Karpas-422 (cell line): Measurements from ENCODE around the gene SLC16A3. TPM values are rescaled to one million over a fixed set of nuclear protein-coding genes. Genes with fewer than 3 reads are reported as not detected.

ENCODE experiments used
- DNase-seq: peaks from one replicate; pipeline ENCODE4 v3.0.0-alpha.2; 2015
- H2AFZ ChIP-seq: fragments of 200-600 bp; sonication (generic); 2 replicates; pipeline ENCODE4 v1.6.1; 2014; ENCODE audit warnings: antibody characterized with exemption, low read length, mixed read lengths
- H3K27ac ChIP-seq: fragments of 200-600 bp; sonication (generic); 2 replicates; pipeline ENCODE4 v1.5.1; 2014; ENCODE audit warnings: mild to moderate bottlenecking, low read length, moderate library complexity
- H3K27me3 ChIP-seq: fragments of 200-600 bp; sonication (generic); 2 replicates; pipeline ENCODE4 v1.6.1; 2014; ENCODE audit warnings: low read length, mixed read lengths
- H3K36me3 ChIP-seq: fragments of 200-600 bp; sonication (generic); 2 replicates; pipeline ENCODE4 v1.6.1; 2014; ENCODE audit warnings: low read length, mixed read lengths; ENCODE audit not compliant: insufficient read depth
- H3K4me1 ChIP-seq: fragments of 200-600 bp; sonication (generic); 2 replicates; pipeline ENCODE4 v1.6.1; 2014; ENCODE audit warnings: mild to moderate bottlenecking, low read length, mixed read lengths
- H3K4me2 ChIP-seq: fragments of 200-600 bp; sonication (generic); 2 replicates; pipeline ENCODE4 v1.6.1; 2014; ENCODE audit warnings: low read length, low read depth, mild to moderate bottlenecking; ENCODE audit not compliant: poor library complexity, severe bottlenecking
- H3K4me3 ChIP-seq: fragments of 200-600 bp; sonication (generic); 2 replicates; pipeline ENCODE4 v1.5.1; 2014; ENCODE audit warnings: mild to moderate bottlenecking, antibody characterized with exemption, low read length, mixed read lengths
- H3K79me2 ChIP-seq: fragments of 200-600 bp; sonication (generic); 2 replicates; pipeline ENCODE4 v1.6.1; 2014; ENCODE audit warnings: mild to moderate bottlenecking, low read length, mixed read lengths
- H3K9ac ChIP-seq: fragments of 200-600 bp; sonication (generic); 2 replicates; pipeline ENCODE4 v1.6.0; 2014; ENCODE audit warnings: low read length
- H3K9me2 ChIP-seq: fragments of 200-600 bp; sonication (generic), shearing (Covaris generic); replicated peaks from 2 replicates; pipeline ENCODE4 v1.6.0; 2014; ENCODE audit warnings: mild to moderate bottlenecking, low read length, moderate library complexity; ENCODE audit not compliant: insufficient read depth
- H3K9me3 ChIP-seq: fragments of 300-700, 200-600 bp; sonication (generic); 2 replicates; pipeline ENCODE4 v1.6.1; 2014; ENCODE audit warnings: low read length, mixed read lengths
- H4K20me1 ChIP-seq: fragments of 200-600 bp; sonication (generic); 2 replicates; pipeline ENCODE4 v1.6.1; 2014; ENCODE audit warnings: mild to moderate bottlenecking, antibody characterized with exemption, low read length, low read depth; ENCODE audit not compliant: insufficient read depth
- total RNA-seq: library from RNA; depleted of rRNA; stranded (reverse); fragments of >200 nt; shearing (Covaris generic); gene quantifications from 2 replicates; pipeline ENCODE4 v1.2.3, GENCODE V29; 2014; ENCODE audit warnings: low replicate concordance

SLC16A3 gene
- total RNA-seq, 1 experiment from 2014 or later = 0.67 TPM

DNA sequence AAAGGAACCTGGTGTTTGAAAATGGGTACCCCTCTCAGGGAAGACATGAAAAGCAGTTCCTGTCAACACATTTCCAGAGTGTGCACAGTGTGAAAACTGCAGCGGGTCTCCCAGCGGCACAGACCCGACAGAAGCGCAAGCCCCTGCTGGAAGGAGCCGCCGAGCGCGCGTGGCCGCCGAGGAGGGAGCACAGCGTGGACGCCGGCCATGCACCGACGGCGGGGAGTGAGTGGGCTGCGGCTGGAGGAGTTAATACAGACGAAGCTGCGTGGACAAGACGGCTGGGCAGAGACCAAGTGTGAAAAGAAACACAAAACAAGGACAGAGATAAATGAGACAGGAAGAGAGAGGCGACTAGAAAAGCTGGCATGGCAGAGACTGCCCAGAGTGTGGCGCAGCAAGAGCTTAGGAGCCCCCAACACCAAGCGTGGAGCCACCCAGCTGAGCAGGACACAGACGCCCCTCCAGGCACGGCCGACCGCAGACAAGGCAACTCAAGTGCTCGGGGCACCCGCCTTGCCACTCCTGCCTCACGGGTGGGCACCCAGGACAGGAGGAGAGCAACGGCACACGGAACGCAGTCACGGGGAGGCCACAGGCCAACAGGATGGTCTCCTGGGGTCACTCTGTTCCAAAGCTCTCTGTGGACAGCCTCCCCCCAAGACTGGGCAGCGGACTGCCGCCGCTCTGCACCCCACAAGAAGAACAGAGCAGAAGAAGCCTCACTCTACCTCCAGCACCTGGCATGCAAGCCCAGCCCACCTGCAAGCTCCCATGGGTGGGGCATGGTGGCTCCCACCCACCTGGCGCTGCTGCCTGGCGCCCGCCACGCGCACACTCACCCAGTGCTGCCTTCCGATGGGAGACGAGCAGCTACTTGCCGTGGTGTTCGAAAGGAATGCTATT, 16.5 kb downstream of the SLC16A3 start:
- Histone ChIP-seq H3K9me3 (no peaks in the 10 kb centered on the region), H3K4me1 (no peaks in the 10 kb centered on the region), H2AFZ (no peak overlapping the region), H3K36me3 (peaks cover 15% of the 10 kb centered on the region; the same call in 1 of the 2 replicates), H3K79me2 (no peaks in the 10 kb centered on the region), H4K20me1 (peaks cover 41% of the 10 kb centered on the region; the same call in 1 of the 2 replicates), H3K9me2 (no peaks in the 10 kb centered on the region), H3K9ac (no peak overlapping the region), H3K4me3 (no peak overlapping the region), H3K4me2 (no peak overlapping the region), H3K27ac (no peak overlapping the region), H3K27me3 (no peaks in the 10 kb centered on the region)
- no peak for DNase-seq

DNA sequence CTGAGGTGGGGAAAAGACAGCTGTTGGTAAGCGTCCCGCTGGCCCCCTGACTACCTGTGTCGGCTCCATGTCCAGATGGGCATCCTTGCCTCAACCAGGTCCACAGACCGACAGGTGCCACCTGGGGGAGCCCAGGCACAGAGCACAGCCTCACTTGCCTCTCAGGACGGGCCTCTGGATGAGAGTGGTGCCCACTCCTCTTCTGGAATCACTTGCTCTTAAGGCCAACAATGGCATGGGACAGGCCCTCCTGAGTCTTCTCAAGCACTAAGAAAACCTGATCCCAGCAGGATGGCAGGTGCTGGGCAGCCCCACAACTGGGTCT, 17.2 kb downstream of the SLC16A3 start:
- no peaks in the 10 kb centered on the region for H3K27me3 ChIP-seq
- no peak overlapping the region for H3K27ac ChIP-seq
- no peaks in the 10 kb centered on the region for H3K9me2 ChIP-seq
- H3K36me3 ChIP-seq = peaks cover 15% of the 10 kb centered on the region; the same call in 1 of the 2 replicates
- H3K79me2 ChIP-seq = no peaks in the 10 kb centered on the region
- no peak overlapping the region for H3K9ac ChIP-seq
- no peak for DNase-seq
- no peaks in the 10 kb centered on the region for H3K9me3 ChIP-seq
- H2AFZ ChIP-seq = no peak overlapping the region
- no peak overlapping the region for H3K4me3 ChIP-seq
- H3K4me2 ChIP-seq = no peak overlapping the region
- no peaks in the 10 kb centered on the region for H3K4me1 ChIP-seq
- peaks cover 41% of the 10 kb centered on the region; the same call in 1 of the 2 replicates for H4K20me1 ChIP-seq

DNA sequence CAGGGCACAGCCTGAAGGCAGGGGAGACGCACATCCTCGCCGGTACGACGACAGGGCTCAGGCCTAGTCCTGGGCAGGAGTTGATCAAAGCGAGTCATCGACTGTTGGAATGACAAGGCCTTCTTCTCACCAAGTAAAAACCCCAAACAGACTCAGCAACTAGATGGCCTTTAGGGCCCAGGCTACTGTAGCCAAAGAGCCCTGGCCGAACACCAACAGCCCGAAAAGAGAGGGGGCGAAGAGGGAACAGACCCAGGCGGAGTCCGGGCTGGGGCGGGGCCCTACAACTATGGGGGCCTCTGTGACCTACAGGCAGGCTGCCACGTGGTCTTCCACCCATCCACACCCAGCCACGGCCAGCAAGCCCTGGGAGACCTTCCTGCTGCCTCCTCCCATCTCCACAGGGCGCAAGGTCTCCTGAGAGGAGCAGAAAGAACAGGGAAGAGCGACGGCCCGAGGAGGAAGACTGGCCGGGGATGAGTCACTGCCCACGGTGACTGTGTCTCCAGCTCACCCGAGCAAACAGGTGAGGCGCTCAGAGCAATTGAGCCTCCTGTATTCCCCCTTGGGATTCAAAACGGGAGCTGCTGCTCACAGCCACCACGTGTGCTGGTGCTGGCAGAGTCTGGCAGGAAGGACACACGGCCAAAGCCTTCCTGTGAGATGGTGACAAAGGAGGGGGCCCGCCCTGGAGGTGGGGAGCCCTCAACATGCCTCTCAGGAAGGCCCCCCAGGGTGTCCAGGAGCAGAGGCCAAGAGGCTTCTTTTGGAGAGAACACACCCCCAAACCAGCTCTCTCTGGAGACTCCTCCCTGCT, 17.7 kb downstream of the SLC16A3 start:
- no peaks in the 10 kb centered on the region for H3K27me3 ChIP-seq
- no peaks in the 10 kb centered on the region for H3K9me3 ChIP-seq
- no peaks in the 10 kb centered on the region for H3K79me2 ChIP-seq
- peaks cover 41% of the 10 kb centered on the region; the same call in 1 of the 2 replicates for H4K20me1 ChIP-seq
- H3K27ac ChIP-seq = no peak overlapping the region
- H3K4me3 ChIP-seq = no peak overlapping the region
- no peak overlapping the region for H3K4me2 ChIP-seq
- H3K9ac ChIP-seq = no peak overlapping the region
- no peaks in the 10 kb centered on the region for H3K9me2 ChIP-seq
- DNase-seq = no peak
- no peak overlapping the region for H2AFZ ChIP-seq
- no peaks in the 10 kb centered on the region for H3K4me1 ChIP-seq
- peaks cover 20% of the 10 kb centered on the region; the same call in 1 of the 2 replicates for H3K36me3 ChIP-seq

DNA sequence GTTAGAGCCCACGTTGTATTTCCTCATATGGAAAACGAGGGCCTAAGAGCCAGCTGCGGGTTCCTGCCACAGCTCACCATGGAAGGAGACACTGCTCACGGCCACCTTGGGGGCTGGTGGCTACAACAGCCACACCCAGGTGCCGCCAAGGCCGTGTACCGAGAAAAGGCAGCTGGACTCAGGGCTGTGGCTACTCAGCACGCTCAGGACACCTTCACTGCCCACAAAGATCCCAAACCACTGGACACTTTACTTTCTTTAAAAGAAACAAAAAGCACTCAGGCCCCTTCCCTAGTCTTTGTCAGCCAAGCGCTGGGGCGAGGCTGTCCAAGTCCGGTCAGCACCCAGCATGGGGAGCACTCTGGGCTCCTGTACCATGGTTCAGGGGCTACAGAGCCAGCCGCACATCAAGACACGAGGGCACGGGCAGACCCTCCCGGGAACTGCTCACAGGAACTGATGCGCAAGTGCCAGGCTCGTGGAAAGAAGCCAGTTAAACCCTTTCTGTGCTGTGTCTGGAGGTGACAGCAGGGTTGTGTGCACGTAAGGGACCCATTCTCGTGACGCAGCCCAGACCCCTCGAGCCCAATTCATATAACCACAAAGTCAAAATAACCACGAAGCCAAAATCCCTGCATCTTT, 18.5 kb downstream of the SLC16A3 start:
- peaks cover 22% of the 10 kb centered on the region for H3K36me3 ChIP-seq
- no peak overlapping the region for H3K27ac ChIP-seq
- H2AFZ ChIP-seq = no peak overlapping the region
- H3K27me3 ChIP-seq = no peaks in the 10 kb centered on the region
- no peaks in the 10 kb centered on the region for H3K79me2 ChIP-seq
- DNase-seq = no peak
- H3K9me3 ChIP-seq = no peaks in the 10 kb centered on the region
- no peaks in the 10 kb centered on the region for H3K9me2 ChIP-seq
- H3K4me2 ChIP-seq = no peak overlapping the region
- H3K4me3 ChIP-seq = no peak overlapping the region
- H3K9ac ChIP-seq = no peak overlapping the region
- no peaks in the 10 kb centered on the region for H3K4me1 ChIP-seq
- peaks cover 38% of the 10 kb centered on the region; the same call in 1 of the 2 replicates for H4K20me1 ChIP-seq

DNA sequence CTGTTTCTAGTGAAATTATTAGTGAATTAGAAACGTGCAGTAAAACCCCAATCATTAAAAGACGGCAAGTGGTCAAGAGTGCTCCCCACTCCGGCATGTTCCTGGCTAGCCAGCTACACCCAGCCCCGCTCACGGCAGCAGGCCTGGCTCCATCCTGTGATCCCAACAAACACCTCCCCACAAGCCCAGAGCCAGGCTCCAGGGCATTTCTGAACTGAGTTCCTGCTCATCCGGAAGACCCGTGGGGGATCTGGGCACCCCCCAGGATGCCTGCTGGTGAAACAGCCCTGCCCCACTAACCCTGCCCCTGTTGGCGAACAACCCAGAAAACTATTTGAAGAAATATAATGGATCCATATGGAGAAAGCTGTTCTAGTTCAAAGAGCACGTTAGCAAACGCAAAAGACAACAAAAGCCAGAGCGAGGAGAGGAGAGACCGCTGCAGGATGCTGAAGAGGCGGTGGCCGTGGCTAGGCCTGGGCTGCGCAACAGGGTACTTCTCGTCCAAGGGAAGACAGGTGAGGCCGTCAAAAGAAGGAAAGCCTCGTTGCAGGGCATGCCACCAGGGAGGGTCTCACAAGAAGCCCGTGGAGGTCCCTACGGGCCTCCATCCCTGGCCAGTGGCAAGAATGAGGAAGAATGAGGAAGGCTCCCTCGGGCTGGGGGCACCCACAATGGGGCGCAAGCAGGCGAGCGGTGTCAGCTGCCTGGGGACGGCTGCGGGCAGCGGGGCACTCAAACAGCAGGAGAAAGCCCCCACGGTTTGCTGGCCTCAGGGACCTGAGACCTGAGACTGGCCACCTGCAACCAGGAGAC, 19.2 kb downstream of the SLC16A3 start:
- Histone ChIP-seq H3K4me3 (no peak overlapping the region), H3K27me3 (no peaks in the 10 kb centered on the region), H3K9ac (no peak overlapping the region), H3K79me2 (no peaks in the 10 kb centered on the region), H4K20me1 (peaks cover 38% of the 10 kb centered on the region), H3K9me2 (no peaks in the 10 kb centered on the region), H2AFZ (no peak overlapping the region), H3K27ac (no peak overlapping the region), H3K4me2 (no peak overlapping the region), H3K4me1 (no peaks in the 10 kb centered on the region), H3K9me3 (no peaks in the 10 kb centered on the region), H3K36me3 (peaks cover 26% of the 10 kb centered on the region)
- DNase-seq = no peak

DNA sequence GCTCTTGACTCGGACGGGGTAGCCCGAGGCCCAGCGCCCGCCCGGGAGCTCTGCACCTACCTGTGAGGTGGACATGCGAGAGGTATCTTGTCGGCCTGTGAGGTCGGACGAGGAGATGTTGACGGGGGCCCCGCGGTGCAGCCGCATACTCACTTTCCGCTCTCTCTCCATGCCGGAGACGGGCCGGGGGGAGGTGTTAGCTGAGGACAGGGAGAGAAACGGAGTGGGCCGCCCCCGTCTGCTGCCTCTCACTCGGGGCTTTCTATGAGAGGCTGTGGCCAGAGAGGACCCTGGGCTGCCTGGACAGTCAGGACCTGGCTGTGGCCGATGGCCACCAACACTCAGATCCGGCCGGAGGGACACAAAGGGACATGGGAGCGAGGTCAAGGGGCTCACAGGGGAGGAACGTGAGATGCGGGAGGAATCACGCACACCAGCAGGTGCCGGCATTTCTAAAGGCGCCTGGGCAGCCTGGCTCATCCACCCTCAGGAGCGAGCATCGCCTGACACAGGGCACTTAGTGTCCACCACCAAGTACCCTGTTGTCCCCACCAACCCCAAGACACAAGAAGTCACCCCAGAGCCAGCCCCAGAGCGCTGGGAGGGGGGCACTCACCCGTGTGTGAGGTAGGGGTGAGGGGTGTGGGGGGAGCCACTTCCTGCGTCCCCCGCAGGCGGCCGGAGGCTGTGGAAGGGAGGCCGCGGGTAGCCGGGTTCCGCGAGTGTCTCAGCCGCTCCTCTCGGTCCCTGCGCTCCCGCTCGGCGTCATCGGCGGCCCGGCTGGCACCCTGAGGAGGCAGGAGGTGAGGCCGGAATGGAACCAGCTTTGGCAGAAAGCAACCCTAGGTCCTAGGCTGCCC, 20.2 kb downstream of the SLC16A3 start:
- Histone ChIP-seq H3K9me3 (no peaks in the 10 kb centered on the region), H3K9me2 (no peaks in the 10 kb centered on the region), H3K4me1 (no peaks in the 10 kb centered on the region), H3K4me3 (no peak overlapping the region), H4K20me1 (peaks cover 39% of the 10 kb centered on the region), H3K4me2 (no peak overlapping the region), H3K27ac (no peak overlapping the region), H3K27me3 (no peaks in the 10 kb centered on the region), H3K36me3 (peaks cover 28% of the 10 kb centered on the region), H2AFZ (no peak overlapping the region), H3K9ac (no peak overlapping the region), H3K79me2 (no peaks in the 10 kb centered on the region)
- DNase-seq = no peak

DNA sequence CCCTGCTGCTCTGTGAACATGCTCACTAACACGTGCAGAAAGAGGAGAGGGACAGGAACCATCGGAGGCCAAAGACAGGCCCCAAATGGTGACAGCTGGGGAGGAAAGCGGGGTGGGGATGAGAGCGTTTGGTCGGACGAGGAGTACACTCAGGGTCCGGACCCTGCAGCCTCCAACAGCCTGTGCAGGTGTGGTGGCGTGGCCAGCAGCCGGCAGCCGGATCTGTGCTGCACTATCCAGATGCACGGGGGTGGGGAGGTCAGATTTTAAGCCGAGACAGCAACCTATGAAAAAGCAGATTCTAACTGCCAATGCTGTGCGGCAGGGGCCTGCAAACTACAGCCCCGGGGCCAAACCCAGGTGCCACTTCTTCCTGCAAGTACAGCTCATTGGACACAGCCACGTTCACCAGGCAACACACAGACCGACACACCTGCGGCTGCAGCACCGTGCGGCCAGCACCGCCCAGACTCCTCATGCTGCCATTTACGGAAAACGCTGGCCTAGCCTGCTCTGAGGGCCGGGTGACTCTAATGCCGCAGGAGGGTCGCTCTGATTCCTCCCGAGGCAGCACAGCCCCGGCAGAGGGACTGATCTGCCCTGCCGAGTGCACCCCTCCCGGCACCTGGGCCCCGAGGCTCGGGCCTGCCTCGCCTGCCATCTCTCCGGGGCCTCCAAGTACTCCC, 21.2 kb downstream of the SLC16A3 start:
- Histone ChIP-seq H3K27ac (no peak overlapping the region), H3K36me3 (peaks cover 26% of the 10 kb centered on the region), H4K20me1 (peaks cover 30% of the 10 kb centered on the region), H3K4me2 (no peak overlapping the region), H3K4me3 (no peak overlapping the region), H3K4me1 (no peaks in the 10 kb centered on the region), H3K9ac (no peak overlapping the region), H2AFZ (no peak overlapping the region), H3K27me3 (no peaks in the 10 kb centered on the region), H3K9me2 (no peaks in the 10 kb centered on the region), H3K79me2 (no peaks in the 10 kb centered on the region), H3K9me3 (no peaks in the 10 kb centered on the region)
- DNase-seq = no peak
